Stimulated activated CD8-positive, alpha-beta memory T cell treated with anti-CD3 and anti-CD28 coated beads, Interleukin-4, amount 100 ng/mL, for 1 hour (primary cell): ENCODE measurements around the gene CHID1.

ENCODE experiments used
- DNase-seq, 2 donors: peaks; one replicate each; pipeline ENCODE4 v3.0.0-alpha.2; 2020; ENCODE audit warnings: low read depth in 2 of 2, low spot score in 1 of 2

Gene CHID1

GRCh38 chr11:888310-889212, 22.0 kb downstream of the CHID1 start:
- DNase-seq, result no peak

DNA sequence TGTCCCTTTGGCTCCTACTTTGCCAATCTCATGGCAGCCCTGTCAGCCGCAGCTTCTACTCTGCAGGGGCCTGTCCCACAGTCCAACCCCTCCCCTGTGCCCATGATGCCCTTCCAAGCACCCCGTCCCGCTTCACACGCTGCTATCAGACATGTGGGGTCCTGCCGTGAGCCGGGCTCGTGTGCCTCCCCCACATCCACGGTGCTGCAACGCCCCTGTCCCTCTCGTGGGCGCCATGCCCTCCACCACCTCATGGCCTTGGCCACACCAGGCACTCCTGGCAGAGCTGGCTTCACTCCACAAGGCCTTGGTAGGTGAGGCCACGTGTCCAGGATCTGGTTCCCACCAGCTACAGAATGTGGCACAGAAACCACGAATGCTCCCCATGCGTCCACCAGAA, 23.0 kb downstream of the CHID1 start:
- no peak for DNase-seq

GRCh38 chr11:886568-886967, 24.0 kb downstream of the CHID1 start:
- DNase-seq, result no peak

DNA sequence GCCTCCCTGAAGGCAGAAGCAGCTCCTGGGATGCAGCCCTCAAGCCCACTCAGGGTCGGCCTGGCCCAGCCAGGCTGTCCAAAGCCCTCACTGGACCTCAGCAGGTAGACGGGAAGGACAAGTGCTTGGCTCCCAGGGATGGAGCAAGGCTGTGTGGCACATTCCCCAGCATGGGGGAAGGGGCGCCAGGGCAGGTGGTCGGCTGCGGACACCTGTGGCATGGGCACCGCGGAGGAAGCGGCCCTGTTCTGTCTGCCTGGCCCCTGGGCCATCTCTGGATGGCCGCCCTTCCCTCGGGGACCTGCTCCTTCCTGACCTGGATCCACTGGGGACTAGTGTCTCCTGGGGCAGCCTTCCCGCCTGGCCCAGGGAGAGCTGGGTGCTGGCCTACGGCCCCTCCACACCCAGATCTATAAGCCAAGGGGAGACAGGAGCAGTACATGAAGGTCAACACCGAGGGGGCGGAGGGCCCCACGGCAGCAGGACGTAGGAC, 26.0 kb downstream of the CHID1 start:
- no peak for DNase-seq

DNA sequence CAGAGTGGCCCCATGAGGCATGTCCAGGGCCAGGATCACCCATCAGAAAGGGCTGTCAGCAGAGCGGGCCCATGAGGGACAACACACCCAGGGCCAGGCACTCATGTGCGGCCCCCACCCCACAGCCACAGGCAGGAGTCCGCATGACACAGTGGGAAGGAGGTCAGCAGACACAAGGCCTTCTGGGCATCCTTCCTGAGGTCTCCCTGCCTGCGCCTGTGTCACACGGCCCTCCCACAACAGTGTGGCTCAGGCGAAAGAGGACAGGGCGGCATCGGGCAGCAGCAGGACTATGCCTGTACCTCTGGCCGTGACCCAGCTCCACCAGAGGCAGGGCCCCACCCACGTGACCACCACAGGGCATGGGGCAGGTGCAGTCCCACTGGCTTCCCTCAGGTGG, 27.1 kb downstream of the CHID1 start:
- DNase-seq, result no peak

- no peak for DNase-seq
These were observed 28.0 kb downstream of the CHID1 start for GRCh38 chr11:882596-882995.

DNA sequence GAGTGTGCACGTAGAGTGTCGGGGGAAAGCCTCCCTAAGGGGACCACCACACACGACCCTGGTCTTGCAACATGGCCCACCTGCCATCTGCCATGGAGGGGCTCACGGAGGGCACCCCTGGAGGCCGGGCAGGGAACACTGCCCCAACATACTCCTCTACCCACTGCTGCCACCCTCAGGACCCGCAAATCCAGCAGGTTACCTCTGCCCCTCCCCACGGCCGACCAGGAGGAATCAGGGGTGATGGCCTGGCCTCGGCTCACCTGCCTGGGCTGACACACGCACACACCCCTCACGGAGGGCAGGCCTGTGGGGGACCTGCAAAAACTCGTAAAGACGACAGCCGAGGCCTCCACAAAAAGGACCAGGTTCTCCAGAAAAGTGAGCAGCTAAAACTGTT, 30.2 kb downstream of the CHID1 start:
- DNase-seq, result no peak

DNA sequence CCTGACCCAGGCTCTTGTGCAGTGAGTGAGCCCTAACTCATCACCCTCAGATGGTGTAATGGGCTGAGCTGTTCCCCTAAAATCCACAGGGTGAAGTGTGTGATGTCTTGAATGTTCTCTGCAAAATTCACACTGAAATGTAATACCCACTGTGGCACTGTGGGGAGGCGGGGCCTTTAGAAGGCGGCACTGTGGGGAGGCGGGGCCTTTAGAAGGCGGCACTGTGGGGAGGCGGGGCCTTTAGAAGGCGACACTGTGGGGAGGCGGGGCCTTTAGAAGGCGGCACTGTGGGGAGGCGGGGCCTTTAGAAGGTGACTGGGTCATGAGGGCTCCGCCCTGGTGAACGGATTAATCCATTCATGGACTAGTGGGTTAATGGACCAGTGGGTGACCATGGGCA, 33.0 kb downstream of the CHID1 start:
- no peak for DNase-seq

- no peak for DNase-seq
These were observed 34.1 kb downstream of the CHID1 start for GRCh38 chr11:876545-876944.

DNA sequence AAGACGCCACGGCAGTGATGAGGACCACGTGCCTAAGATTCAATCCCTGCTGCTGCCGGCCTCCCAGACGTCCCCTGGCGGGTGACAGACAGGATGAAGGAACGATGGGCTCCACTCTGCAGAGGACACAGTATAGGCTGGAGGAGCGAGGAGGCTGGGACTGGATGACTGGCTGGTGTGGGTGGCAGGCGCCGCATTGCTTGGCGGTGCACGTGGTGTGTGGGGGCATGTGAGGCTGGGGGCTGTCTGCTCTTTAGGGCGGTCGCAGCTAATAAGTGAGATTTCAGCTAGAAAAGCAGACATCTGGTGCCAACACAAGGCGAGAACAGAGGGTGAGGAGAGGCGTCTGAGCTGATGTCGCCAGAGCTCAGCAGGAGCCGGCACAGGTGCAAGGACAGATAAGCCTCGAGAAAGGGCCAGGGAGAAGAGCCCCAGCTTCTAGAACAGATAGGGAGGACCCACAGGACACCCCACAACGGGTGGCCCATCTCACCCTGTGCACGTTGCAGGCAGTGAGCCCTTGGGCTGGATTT, 34.8 kb downstream of the CHID1 start:
- DNase-seq, result no peak

- no peak for DNase-seq
These were observed 35.4 kb downstream of the CHID1 start for GRCh38 chr11:875203-875602.

DNA sequence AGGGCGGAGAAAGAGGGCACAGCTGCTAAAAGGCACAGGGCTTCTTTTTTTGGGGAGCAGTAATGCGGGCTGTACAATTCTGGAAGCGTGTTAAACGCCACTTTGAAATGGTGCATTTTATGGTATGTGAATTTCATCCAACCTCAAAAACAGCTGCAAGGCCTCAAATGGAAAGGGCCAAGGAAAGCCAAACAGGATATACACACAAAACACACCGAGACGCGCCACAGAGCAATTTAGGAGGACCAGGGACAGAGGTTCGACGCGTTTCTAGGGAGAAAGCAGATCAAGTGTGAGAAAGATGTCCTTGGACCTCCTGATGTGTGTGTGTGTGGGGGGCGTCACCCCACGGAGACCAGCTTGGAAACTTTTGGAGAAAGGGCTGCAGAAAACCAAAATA, 36.9 kb downstream of the CHID1 start:
- no peak for DNase-seq

DNA sequence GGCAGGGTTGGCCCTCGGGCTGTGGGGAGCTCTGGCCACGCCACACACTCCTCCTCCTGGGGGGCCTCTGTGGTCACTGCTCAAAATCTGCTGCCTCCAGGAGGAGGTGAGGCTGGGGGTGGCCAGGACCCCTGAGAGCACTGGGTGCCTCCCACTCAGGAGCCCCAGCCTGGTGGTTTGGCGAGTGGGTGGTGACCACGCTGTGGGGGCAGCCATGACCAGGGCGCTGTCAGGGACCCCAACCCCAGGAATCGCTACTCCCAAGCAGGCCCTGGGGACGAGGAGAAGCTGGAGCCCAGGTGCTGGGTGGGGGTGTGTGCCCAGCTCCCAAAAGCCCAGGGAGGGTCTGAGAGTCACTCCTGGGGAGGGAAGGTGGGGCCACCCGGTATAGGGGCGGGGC, 37.8 kb downstream of the CHID1 start:
- DNase-seq, result no peak

GRCh38 chr11:871472-871871, 39.1 kb downstream of the CHID1 start:
- DNase-seq, result no peak

DNA sequence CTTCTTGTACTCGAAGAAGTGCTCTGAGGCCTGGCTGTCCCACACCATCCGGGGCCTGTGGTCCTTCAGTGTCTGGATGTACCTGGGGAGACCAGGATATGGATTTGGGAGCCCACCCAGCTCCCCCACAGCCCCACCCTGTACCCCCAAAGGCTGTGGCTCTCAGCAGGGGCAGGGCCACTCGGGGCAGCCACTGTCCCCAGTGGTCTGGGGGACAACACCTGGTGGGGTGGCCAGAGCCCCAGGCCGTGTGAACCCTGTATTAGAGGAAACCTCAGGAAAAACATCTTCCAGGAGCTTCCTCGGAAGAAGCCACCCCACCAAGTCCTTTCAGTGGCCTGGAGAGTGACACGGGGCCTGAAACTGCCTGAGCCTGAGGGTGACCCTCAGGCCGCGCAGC, 40.2 kb downstream of the CHID1 start:
- no peak for DNase-seq

- no peak for DNase-seq
These were observed 40.5 kb downstream of the CHID1 start for GRCh38 chr11:870127-870413.

- no peak for DNase-seq
These were observed 41.0 kb downstream of the CHID1 start for GRCh38 chr11:869399-870126.

DNA sequence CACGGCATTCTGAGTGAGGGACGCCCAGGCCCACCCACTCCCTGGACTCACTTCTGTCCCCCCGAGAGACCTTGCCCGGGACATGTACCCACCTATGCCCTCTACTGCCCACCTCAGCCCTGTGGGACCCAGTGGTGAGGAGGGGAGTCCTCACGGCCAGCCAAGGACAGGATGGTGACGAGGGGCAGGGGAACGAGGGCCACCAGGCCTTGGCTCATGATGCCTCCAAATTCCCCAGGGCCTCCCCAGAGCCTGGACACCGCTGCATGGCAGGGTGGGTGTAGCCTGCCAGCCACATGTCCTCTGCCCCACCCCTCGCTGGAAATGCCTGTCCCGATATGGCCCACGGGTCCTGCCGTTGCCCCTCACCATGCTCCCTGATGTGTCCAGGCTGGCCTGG, 41.8 kb downstream of the CHID1 start:
- no peak for DNase-seq

GRCh38 chr11:868394-868793, 42.2 kb downstream of the CHID1 start:
- no peak for DNase-seq

- no peak for DNase-seq
These were observed 42.7 kb downstream of the CHID1 start for GRCh38 chr11:867856-868358.

- no peak for DNase-seq
These were observed 44.1 kb downstream of the CHID1 start for GRCh38 chr11:866481-866880.
